Measurements from ENCODE around the gene USP2.
A peak's percentile ranks its signal among the peaks of the same experiment; 100 is the strongest.

The USP2 gene

GRCh38 chr11:119318240-119319135 is 63.0 kb downstream of the USP2 start:
- TF ChIP-seq, protein P1, sequence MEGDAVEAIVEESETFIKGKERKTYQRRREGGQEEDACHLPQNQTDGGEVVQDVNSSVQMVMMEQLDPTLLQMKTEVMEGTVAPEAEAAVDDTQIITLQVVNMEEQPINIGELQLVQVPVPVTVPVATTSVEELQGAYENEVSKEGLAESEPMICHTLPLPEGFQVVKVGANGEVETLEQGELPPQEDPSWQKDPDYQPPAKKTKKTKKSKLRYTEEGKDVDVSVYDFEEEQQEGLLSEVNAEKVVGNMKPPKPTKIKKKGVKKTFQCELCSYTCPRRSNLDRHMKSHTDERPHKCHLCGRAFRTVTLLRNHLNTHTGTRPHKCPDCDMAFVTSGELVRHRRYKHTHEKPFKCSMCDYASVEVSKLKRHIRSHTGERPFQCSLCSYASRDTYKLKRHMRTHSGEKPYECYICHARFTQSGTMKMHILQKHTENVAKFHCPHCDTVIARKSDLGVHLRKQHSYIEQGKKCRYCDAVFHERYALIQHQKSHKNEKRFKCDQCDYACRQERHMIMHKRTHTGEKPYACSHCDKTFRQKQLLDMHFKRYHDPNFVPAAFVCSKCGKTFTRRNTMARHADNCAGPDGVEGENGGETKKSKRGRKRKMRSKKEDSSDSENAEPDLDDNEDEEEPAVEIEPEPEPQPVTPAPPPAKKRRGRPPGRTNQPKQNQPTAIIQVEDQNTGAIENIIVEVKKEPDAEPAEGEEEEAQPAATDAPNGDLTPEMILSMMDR (IDR thresholded peaks at IDR 0.05; ENCODE audit: insufficient read depth, low read depth, low read length, missing control alignments): no peak
- peak overlapping the region; percentile 56 for H3K4me3 ChIP-seq (ENCODE audit: low read depth, low read length)
- peak; percentile 94 for DNase-seq (ENCODE audit: low read depth)

GRCh38 chr11:119317592-119318239 is 63.8 kb downstream of the USP2 start:
- peak overlapping the region; percentile 42 for H3K4me3 ChIP-seq (ENCODE audit: low read depth, low read length)
- no peak for DNase-seq (ENCODE audit: low read depth)
- TF ChIP-seq, protein P1 (IDR thresholded peaks at IDR 0.05; ENCODE audit: insufficient read depth, low read depth, low read length, missing control alignments): no peak

- peak; percentile 52 for DNase-seq (ENCODE audit: low read depth)
- H3K4me3 ChIP-seq (ENCODE audit: low read depth, low read length): peak within 1 kb of the TSS; percentile 42
- TF ChIP-seq, protein P1 (IDR thresholded peaks at IDR 0.05; ENCODE audit: insufficient read depth, low read depth, low read length, missing control alignments): no peak
Observed at GRCh38 chr11:119316729-119317591, 64.5 kb downstream of the USP2 start, which contains the start of gene MCAM. Gene MCAM, minus strand, starts transcription at chr11:119317130. Its CDS starts 29 bp downstream, at chr11:119317101.

GRCh38 chr11:119316016-119316728 is 65.3 kb downstream of the USP2 start:
- TF ChIP-seq, protein P1 (IDR thresholded peaks at IDR 0.05; ENCODE audit: insufficient read depth, low read depth, low read length, missing control alignments): no peak
- H3K4me3 ChIP-seq (ENCODE audit: low read depth, low read length): peak overlapping the region; percentile 42
- DNase-seq (ENCODE audit: low read depth): no peak

DNA sequence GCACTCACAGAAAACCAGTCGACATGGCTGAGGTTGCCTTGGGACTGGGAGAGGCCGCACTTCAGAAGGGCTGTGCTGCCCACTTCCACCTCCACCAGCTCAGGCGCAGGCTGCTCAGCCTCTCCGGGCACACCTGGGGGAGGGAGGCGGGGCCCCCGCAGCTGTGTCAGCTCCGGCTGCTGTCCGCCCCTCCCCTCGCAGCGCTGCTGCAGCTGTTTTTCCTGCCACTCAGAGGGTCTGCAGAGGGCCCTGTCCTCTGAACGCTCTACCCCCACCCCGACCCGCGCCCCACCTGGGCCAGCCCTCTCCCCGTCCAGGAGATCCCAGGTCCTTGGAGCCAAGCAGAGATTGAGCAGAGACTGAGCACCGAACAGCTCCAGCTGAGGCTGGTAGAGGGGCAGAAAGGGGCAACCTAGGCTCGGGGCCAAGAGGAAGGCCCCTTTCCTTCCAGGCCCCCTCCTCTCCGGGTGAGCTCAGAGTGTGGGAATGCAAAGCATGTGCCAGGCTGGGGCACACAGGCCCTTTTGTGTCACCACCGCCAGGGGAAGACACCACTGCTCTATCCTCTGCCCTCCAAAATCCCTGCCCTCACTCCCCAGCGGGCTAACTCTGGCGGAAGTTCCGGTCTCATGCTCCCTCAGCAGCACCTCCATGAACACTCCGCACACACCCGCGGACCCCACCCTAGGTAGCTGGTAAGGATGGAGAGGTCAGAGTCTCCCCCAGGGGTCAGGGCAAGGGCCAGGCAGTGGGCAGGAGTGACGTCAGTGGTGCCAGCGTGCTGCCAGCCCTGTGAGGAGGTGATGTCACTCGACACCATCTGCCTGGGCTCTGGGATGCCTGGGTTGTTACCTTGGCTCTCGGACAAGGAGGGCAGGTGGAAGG is 66.1 kb downstream of the USP2 start:
- peak; percentile 57 for DNase-seq (ENCODE audit: low read depth)
- peak overlapping the region; percentile 42 for H3K4me3 ChIP-seq (ENCODE audit: low read depth, low read length)

More for the DNA sequence above, 66.1 kb downstream of the USP2 start:
- TF ChIP-seq, protein P1 (IDR thresholded peaks at IDR 0.05; ENCODE audit: insufficient read depth, low read depth, low read length, missing control alignments): no peak
